HCT116 (cell line): ENCODE results near the gene SYNPR. TPM values are rescaled to one million over a fixed set of nuclear protein-coding genes. Genes with fewer than 3 reads are reported as not detected.

Experiments
- ATAC-seq: fragments of 200-7000 bp; cut with Tn5 transposase; 2 replicates; pipeline ENCODE4 v1.9.1; 2020; ENCODE audit warnings: mild to moderate bottlenecking, moderate library complexity
- BruUV-seq: library from RNA; stranded (reverse); fragments of 400-500 nt; replicated peaks from 2 replicates; lab custom pipeline; 2021; lab: Mats Ljungman, UMichigan
- CTCF ChIA-PET: fragments of 300-600 bp; sonication (Branson Sonifier 250); formaldehyde crosslinking; loops from one replicate; lab custom pipeline; 2021; ENCODE audit warnings: antibody characterized with exemption; lab: Charles Lee
- POLR2A ChIA-PET: fragments of 300-600, 350-600 bp; sonication (Branson Sonifier 250); formaldehyde crosslinking; loops from one replicate; lab custom pipeline; 2021; ENCODE audit warnings: antibody characterized with exemption; lab: Charles Lee
- RAD21 ChIA-PET, 2 experiments: fragments of 300-600 bp; sonication (Branson Sonifier 250); formaldehyde crosslinking; loops; one replicate each; lab custom pipeline; 2023; ENCODE audit warnings: low total read pairs in 2 of 2; ENCODE audit not compliant: uncharacterized antibody in 2 of 2, unreplicated experiment in 2 of 2, low non-redundant PET in 1 of 2; lab: Charles Lee
- DNase-seq: peaks from one replicate; pipeline ENCODE4 v3.0.0-alpha.2; 2010; ENCODE audit warnings: low read depth, low spot score
- H2AFZ ChIP-seq: fragments of 200-600 bp; shearing (Covaris generic), sonication (generic); 2 replicates; pipeline ENCODE4 v1.6.1; 2017; ENCODE audit warnings: low read depth, mixed run types, mixed read lengths, antibody characterized with exemption, low read length; ENCODE audit not compliant: poor library complexity, severe bottlenecking
- H3K27ac ChIP-seq: 2 replicates; pipeline ENCODE4 v1.5.1; 2012; ENCODE audit warnings: low read depth, low read length
- H3K27me3 ChIP-seq: fragments of 200-600 bp; sonication (generic); 2 replicates; pipeline ENCODE4 v1.6.1; 2016; ENCODE audit warnings: mixed run types, low read length, mixed read lengths; ENCODE audit not compliant: insufficient read depth
- H3K36me3 ChIP-seq, 2 experiments: fragments of 200-500 bp in 1 of 2; fragments of 200-600 bp in 1 of 2; sonication (Bioruptor generic) in 1 of 2; sonication (generic) in 1 of 2; 2 replicates each; pipeline versions ENCODE4 v1.5.1 to v1.6.1; 2014 to 2016; ENCODE audit warnings: low read length in 2 of 2, inconsistent platforms in 1 of 2, mixed read lengths in 1 of 2, mixed run types in 1 of 2; ENCODE audit not compliant: insufficient read depth in 2 of 2, control insufficient read depth in 1 of 2
- H3K4me1 ChIP-seq, 2 experiments: fragments of 200-600 bp in 1 of 2; sonication (generic) in 1 of 2; 2 replicates each; pipeline versions ENCODE4 v1.5.1 to v1.6.1; 2012 to 2017; ENCODE audit warnings: low read length in 2 of 2, inconsistent platforms in 1 of 2, mild to moderate bottlenecking in 1 of 2, mixed read lengths in 1 of 2, mixed run types in 1 of 2, moderate library complexity in 1 of 2; ENCODE audit not compliant: insufficient read depth in 2 of 2, control insufficient read depth in 1 of 2
- H3K4me2 ChIP-seq: fragments of 200-600 bp; sonication (generic); 2 replicates; pipeline ENCODE4 v1.6.1; 2017; ENCODE audit warnings: mixed run types, low read length, mixed read lengths
- H3K4me3 ChIP-seq, 2 experiments: fragments of 200-600 bp in 1 of 2; sonication (generic) in 1 of 2; replicated peaks in 1 of 2; 2 replicates each; pipeline ENCODE4 v1.5.1; 2011 to 2016; ENCODE audit warnings: low read length in 2 of 2, control low read depth in 1 of 2, low read depth in 1 of 2, mild to moderate bottlenecking in 1 of 2, mixed read lengths in 1 of 2, mixed run types in 1 of 2
- H3K79me2 ChIP-seq: fragments of 200-600 bp; sonication (generic); 2 replicates; pipeline ENCODE4 v1.6.1; 2017; ENCODE audit warnings: mild to moderate bottlenecking, mixed run types, low read length, moderate library complexity, mixed read lengths; ENCODE audit not compliant: insufficient read depth
- H3K9ac ChIP-seq: fragments of 200-600 bp; sonication (generic); 2 replicates; pipeline ENCODE4 v1.6.1; 2016; ENCODE audit warnings: low read length, mixed read lengths
- H3K9me2 ChIP-seq: fragments of 200-600 bp; sonication (generic), shearing (Covaris generic); 2 replicates; pipeline ENCODE4 v1.6.1; 2017; ENCODE audit warnings: mixed run types, mild to moderate bottlenecking, moderate library complexity; ENCODE audit not compliant: insufficient read depth
- H3K9me3 ChIP-seq, 2 experiments: fragments of 200-500 bp in 1 of 2; fragments of 200-600 bp in 1 of 2; sonication (Bioruptor generic) in 1 of 2; sonication (generic) in 1 of 2; 2 replicates each; pipeline ENCODE4 v1.6.1; 2014 to 2017; ENCODE audit warnings: low read length in 2 of 2, mixed read lengths in 2 of 2, inconsistent platforms in 1 of 2, low read depth in 1 of 2, mild to moderate bottlenecking in 1 of 2, mixed run types in 1 of 2, moderate library complexity in 1 of 2; ENCODE audit not compliant: control insufficient read depth in 1 of 2, insufficient read depth in 1 of 2
- H4K20me1 ChIP-seq: fragments of 200-600 bp; sonication (generic), shearing (Covaris generic); 2 replicates; pipeline ENCODE4 v1.6.1; 2017; ENCODE audit warnings: mixed run types, mild to moderate bottlenecking, moderate library complexity; ENCODE audit not compliant: insufficient read depth
- EGR1 ChIP-seq: IDR thresholded peaks from 2 replicates; pipeline ENCODE4 v1.6.1; 2012; ENCODE audit warnings: low read depth
- EZH2 ChIP-seq: fragments of 200-600 bp; sonication (generic); IDR thresholded peaks from 2 replicates; pipeline ENCODE4 v1.6.1; 2017; ENCODE audit warnings: antibody characterized with exemption, mixed run types
- REST ChIP-seq: IDR thresholded peaks from 2 replicates; pipeline ENCODE4 v1.6.1; 2012; ENCODE audit warnings: low read depth
- ZBTB33 ChIP-seq: IDR thresholded peaks from 2 replicates; pipeline ENCODE4 v1.6.1; 2011; ENCODE audit warnings: mild to moderate bottlenecking, low read length, moderate library complexity; ENCODE audit not compliant: insufficient replicate concordance; ENCODE audit errors: extremely low read depth
- ZFX ChIP-seq: fragments of 450-650 bp; IDR thresholded peaks from 2 replicates; pipeline ENCODE4 v1.6.1; 2017
- intact Hi-C: fragments of 100-400 bp; cut with micrococcal nuclease; formaldehyde crosslinking; loops from 2 replicates; pipeline ENCODE4 v1.10.0; 2022
- total RNA-seq: library from RNA; stranded (reverse); gene quantifications from one replicate; pipeline ENCODE4 v1.2.1, GENCODE V29; 2021; ENCODE audit not compliant: unreplicated experiment

The SYNPR gene
- total RNA-seq, 1 experiment from 2014 or later, result not detected

GRCh38 chr3:63508771-63509170 lies 230.7 kb downstream of the SYNPR start (continued):
- no peak for TF ChIP-seq REST
- TF ChIP-seq, all 23 proteins: peak for 0

GRCh38 chr3:63513791-63514190 lies 235.7 kb downstream of the SYNPR start:
- no peaks in the 10 kb centered on the region for H3K36me3 ChIP-seq
- ChIA-PET RAD21 (no interaction called here), CTCF (no interaction called here), POLR2A (no interaction called here)
- H3K27ac ChIP-seq, result no peak overlapping the region
- no peaks in the 10 kb centered on the region for H3K9me2 ChIP-seq
- ATAC-seq, result no peak
- H3K79me2 ChIP-seq, result no peaks in the 10 kb centered on the region
- TF ChIP-seq ZBTB33 (no peak), ZFX (no peak), EZH2 (no peak), EGR1 (no peak)
- no peaks in the 10 kb centered on the region for H3K9me3 ChIP-seq
- no peak overlapping the region for H3K9ac ChIP-seq
- H3K27me3 ChIP-seq, result peaks cover 7% of the 10 kb centered on the region
- H3K4me1 ChIP-seq, result no peaks in the 10 kb centered on the region
- BruUV-seq, result no TSS peak
- H4K20me1 ChIP-seq, result no peaks in the 10 kb centered on the region
- no peak for DNase-seq
- no peak overlapping the region for H2AFZ ChIP-seq
- no peak overlapping the region for H3K4me2 ChIP-seq
- no peak overlapping the region for H3K4me3 ChIP-seq
- intact Hi-C loops, result no loop called here
